Measurements from ENCODE around the gene RANGAP1. TPM values are rescaled to one million over a fixed set of nuclear protein-coding genes. Genes with fewer than 3 reads are reported as not detected.

Gene RANGAP1
- total RNA-seq: 32.8 TPM
- long read RNA-seq, full-length matches to known transcripts: 32 of 53 reads
- long read RNA-seq, partial matches to known transcripts: 10 of 53 reads
- long read RNA-seq, other reads (novel, unspliced or antisense): 11 of 53 reads

DNA sequence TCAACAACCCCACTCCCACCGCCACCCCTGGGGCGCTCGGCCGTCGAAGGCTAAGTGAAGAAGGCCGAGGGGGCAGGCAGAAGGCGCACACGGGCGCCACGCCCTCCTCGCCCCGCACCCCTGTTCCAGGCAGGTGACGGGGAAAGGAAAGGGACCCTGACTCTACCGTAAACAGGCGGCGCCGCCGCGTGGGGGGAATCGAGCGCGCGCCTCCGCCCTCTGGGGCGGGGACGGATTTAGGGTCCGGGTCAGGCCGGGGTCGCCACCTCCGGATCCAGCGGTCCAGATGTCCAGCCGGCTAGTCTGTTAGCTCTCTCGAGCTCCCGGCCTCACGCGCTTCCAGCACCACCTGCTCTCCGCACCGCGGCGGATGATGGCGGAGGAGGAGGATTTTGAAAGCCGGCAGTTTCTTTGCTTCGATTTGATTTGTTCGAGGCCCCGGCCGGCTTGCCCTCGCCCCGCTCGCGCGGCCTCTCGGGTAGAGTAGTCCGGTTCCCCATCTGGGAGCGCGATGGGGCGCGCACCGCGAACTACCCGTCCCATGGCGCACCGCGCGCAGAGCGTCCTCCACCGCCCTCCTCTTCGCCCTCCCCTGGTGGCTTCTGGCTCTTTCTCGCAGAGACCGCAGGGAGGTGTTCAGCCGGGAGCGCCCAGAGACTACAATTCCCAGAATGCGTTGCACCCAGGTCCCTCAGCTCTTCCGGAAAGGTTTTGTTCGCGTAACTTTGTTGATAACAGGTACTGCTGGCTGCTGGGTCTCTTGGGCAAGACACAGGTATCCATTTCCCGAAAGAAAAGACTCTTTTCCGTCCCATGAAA, at the start of gene RANGAP1:
TSS of gene RANGAP1 (minus strand) at position 368 of the 819 bp plus-strand sequence. CDS start 5,143 bp downstream, outside the sequence.
- intact Hi-C loops (cut with DNase I): loop anchor here (2.0 to 5.0 kb wide), 4 partner anchors 15 to 195 kb away; partner anchors contain the start of genes L3MBTL2, TEF and ZC3H7B
- peak; percentile 100 for DNase-seq (ENCODE audit: low spot score)

DNA sequence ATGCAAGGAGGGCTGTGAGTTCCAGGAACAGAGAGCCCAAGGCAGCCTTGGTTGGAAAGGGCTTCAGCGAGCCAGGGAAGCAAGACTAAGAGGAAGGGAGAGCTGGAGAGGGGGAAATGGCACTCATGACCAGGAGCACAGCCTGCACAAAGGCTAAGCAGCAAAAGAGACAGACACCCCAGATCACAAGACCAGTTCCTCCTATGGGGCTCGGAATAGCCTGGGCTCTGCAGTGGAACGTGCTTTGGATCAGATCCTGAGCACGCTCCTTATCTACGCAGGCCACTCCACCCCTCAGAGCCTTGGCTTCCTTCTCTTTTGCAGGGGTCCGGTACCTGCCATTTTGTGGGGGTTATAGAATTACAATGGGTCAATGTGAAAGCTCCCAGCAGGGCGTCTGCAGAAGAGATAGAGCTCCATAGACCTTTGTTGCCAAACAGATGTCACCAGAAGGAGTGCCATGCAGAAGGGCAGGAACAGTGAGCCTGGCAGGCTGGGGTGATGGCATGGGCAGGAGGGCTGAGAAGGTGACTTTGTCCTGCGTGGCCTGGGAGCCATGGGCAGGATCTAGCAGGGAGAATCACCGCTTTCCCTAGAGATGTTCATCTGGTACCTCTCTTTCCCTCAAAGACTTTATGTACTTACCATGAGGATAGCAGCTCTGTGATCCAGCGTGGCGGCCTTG, 49.1 kb upstream of the RANGAP1 start:
- DNase-seq (ENCODE audit: low spot score): no peak
- intact Hi-C loops (cut with DNase I): no loop called here

- intact Hi-C loops (cut with DNase I): no loop called here
- DNase-seq (ENCODE audit: low spot score): no peak
Observed at GRCh38 chr22:41334215-41334614, 48.2 kb upstream of the RANGAP1 start.

GRCh38 chr22:41333806-41334205, 47.8 kb upstream of the RANGAP1 start:
- no peak for DNase-seq (ENCODE audit: low spot score)
- intact Hi-C loops (cut with DNase I): no loop called here

DNA sequence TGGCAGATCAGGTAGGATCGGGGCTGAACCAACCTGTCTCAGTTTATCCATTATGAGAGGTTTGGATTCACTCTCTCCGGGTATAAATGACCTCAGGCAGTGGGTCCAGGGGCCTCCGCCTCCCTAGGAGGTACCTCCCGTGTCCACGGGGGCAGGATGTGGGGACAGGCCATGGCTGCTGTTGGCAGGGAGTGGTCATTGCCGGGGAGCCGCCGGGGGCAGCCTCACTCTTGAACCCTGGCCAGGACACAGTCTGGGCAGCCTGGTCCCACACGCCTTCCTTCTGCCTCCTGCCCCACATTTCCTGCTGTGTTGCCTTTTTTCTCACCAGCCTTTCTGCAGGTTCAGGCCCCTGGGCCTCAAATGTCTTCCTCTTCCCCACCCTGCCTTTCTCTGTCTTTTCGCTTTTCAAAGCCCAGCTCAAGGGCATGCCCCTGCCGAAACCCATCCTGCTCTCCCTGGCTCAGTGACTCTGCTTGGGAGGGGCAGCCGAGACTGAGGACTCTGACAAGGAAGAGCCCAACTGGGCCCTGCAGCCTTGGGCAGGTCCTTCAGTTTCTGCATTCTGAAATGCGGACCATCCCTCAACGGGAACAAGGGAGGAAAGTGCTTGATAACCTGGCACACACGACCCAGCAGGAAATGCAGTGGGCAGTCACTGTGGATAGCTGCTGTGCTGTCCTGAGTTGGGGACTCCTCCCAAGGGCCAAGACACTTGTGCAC, 46.4 kb upstream of the RANGAP1 start:
- intact Hi-C loops (cut with DNase I): no loop called here
- no peak for DNase-seq (ENCODE audit: low spot score)

- no peak for DNase-seq (ENCODE audit: low spot score)
- intact Hi-C loops (cut with DNase I): no loop called here
Observed at GRCh38 chr22:41330169-41330568, 44.2 kb upstream of the RANGAP1 start.

- no peak for DNase-seq (ENCODE audit: low spot score)
- intact Hi-C loops (cut with DNase I): no loop called here
Observed at GRCh38 chr22:41327124-41327523, 41.1 kb upstream of the RANGAP1 start.

GRCh38 chr22:41324821-41325528, 39.0 kb upstream of the RANGAP1 start:
- no peak for DNase-seq (ENCODE audit: low spot score)
- intact Hi-C loops (cut with DNase I): no loop called here

DNA sequence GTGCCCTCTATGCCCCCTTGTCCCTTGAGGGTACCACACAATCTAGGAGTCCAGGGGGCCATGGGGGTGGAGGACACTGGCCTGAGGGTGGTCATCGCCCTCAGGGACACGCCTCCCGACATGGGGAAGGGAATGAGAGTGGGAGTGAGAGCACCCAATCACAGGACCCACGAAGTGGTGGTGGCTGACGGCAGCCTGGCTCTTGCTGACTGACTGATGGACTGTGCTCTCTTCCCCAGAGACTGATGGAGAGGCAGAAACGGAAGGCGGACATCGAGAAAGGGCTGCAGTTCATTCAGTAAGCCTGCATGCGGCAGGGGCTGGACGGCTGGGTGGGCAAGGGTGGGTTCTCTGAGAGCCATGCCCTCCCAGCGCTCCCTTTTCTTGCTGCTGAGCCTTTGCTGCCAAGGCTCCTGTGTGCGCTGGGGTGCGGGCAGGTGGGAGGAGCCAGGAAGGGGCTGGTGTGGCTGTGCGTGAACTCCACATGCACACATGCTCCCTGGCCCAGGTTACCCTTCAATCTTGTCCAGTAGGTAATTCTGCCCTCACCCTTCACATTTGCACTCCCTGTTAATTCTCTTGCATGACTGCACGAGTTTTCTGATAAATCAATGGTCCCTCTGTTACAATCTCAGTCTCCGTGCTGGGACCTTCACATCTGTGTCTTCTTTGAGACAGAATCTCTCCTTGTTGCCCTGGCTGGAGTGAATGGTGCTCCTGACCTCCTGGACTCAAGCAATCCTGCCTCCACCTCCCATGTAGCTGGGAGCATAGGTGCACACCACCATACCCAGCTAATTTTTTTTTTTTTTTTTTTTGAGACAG, 34.6 kb upstream of the RANGAP1 start:
- DNase-seq (ENCODE audit: low spot score): no peak

DNA sequence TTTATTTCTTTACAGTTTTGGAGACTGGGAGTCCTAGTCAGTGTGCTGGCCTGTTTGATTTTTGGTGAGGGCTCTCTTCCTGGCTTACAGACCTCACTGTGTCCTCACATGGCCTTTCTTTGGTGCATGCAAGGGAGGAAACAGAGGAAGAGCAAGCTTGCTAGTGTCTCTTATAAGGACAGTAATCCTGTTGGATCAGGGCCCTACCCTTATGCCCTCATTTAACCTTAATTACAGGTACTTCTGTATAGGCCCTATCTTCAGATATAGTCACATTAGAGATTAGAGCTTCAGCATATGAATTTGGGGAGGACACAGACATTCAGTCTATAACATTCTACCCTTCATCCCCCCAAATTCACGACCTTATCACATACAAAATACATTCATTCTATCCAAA, 29.6 kb upstream of the RANGAP1 start:
- intact Hi-C loops (cut with DNase I): no loop called here
- DNase-seq (ENCODE audit: low spot score): no peak

More for the DNA sequence above, 34.6 kb upstream of the RANGAP1 start:
- intact Hi-C loops (cut with DNase I): no loop called here

- DNase-seq (ENCODE audit: low spot score): no peak
Observed at GRCh38 chr22:41314821-41315220, 28.8 kb upstream of the RANGAP1 start.

GRCh38 chr22:41311487-41311886, 25.5 kb upstream of the RANGAP1 start:
- DNase-seq (ENCODE audit: low spot score): no peak
- intact Hi-C loops (cut with DNase I): no loop called here

More at GRCh38 chr22:41314821-41315220, 28.8 kb upstream of the RANGAP1 start:
- intact Hi-C loops (cut with DNase I): no loop called here

DNA sequence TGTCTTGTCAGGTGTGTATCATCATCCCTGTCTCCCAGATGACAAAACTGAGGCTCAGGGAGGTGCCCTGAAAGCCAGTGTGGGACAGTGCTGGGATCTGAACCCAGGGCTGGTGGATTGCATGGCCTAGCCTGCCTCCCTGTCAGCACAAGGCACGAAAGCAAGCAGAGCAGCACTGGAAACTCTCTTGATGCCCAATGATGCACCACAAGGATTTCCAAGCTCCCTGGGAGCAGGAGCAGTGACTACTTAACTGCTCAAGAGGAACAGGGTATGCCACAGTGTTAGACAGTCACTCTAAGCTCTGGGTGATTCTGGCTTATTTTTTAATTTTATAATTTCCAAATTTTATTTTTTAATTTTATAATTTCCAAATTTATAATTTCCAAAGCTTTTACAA, 24.3 kb upstream of the RANGAP1 start:
- intact Hi-C loops (cut with DNase I): no loop called here
- no peak for DNase-seq (ENCODE audit: low spot score)

DNA sequence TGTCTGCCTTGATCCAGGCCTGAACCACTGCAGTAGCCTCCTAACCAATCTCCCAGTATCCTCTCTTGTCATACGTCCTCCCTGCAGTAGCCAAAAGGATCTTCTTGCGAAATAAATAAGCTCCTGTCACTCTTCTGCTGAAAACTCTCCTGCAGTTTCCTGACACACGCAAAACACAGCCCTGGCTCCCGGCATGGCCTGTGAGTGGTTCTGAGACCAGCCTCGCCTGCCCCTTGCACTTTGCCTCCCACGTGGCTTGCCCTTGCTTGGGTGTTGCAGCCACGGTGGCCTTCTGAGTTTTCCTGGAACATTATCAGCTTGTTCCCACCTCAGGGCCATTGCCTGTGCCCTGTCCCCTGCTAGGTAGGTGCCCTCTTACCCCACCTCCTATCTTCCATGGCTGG, 22.6 kb upstream of the RANGAP1 start:
- intact Hi-C loops (cut with DNase I): no loop called here
- no peak for DNase-seq (ENCODE audit: low spot score)

DNA sequence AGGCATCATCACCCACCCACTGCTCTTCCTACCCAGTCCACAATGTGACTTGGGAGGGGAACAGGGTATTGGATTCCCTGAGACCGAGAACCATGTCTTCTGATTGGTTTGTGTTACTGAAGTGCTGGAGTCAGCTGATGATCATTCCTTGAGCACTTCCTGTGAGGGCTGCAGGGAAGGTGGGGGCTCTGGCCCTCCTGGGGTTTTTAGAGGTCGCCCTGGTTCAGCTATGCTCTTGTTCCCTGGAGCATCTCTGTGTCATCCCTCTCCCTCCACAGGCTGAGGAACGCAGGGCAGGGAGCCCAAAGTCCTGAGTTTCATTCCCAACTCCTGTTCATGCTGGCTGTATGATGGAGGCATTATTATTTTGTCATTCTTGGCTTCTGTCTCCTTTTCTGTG, 22.1 kb upstream of the RANGAP1 start:
- no peak for DNase-seq (ENCODE audit: low spot score)
- intact Hi-C loops (cut with DNase I): no loop called here

DNA sequence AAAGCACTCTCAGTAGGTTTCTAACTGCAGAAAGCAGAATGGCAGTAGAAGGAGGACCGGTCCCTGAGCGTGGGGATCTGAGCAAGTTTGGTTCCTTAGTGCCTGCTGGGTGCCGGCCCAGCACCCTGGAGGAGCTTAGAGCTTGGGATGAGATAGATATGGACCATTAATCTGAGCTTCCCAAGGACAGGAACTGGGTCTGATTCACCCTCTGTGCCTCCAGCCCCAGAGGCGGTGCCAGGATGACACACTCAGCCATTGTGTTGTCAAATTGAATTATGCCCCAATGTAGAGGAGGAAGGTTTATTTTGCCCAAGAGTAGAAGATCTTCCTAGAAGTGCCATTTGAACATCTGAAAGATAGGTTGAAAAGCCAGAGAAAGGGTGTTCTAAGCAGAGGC, 19.7 kb upstream of the RANGAP1 start:
- no peak for DNase-seq (ENCODE audit: low spot score)
- intact Hi-C loops (cut with DNase I): no loop called here

GRCh38 chr22:41302811-41303210, 16.8 kb upstream of the RANGAP1 start:
- DNase-seq (ENCODE audit: low spot score): no peak
- intact Hi-C loops (cut with DNase I): loop anchor here (5.0 kb wide), 1 partner anchor 211 kb away; the partner anchor contains the start of gene EP300

DNA sequence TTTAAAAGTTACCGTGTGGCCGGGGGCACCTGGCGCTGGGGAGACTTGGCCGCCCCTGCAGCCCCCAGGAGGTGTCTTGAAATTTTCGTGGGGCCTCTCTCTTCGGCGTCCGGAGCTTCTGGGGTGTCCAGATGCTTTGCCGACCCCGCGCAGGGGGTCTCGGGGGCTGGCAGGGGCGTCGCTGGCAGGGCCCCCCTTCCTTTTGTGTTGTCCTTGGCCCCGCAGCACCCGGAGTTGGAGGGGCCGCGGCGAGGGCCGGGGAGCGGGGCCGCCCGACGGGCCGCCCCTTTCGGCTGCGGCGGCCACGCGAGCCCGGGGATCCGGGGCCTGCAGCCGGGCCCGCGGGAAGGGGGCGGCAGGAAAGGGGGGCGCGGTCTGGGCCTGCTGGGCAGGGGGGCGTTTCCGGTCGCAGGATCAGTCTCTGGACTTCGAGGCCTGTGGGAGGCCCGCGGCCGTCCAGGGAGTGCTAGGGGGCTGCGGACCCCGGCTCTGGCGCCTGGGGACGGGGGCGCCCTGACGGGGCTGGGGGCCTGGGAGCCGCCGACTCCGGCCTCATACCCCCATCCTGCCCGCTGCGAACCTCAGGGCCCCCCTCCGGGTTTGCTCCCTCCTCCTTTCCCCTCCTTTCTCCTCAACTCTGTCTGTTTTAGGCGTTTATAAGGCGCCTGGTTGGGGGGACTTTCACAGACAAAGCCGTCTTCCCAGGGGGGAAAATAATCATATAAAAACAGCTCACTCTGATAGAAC, 16.2 kb upstream of the RANGAP1 start:
- DNase-seq (ENCODE audit: low spot score): no peak
- intact Hi-C loops (cut with DNase I): loop anchor here (5.0 kb wide), 1 partner anchor 210 kb away; the partner anchor contains the start of gene EP300
